UCSD-AML1 (cell line): ENCODE measurements around the gene FIG4.
"Not testable (repeated sequence)": the region's sequence is repeated elsewhere in the genome, so short reads cannot be mapped to it uniquely, and the experiment has no call there.

Source experiments
- DNase-seq: peaks from one replicate; lab custom pipeline; 2025; ENCODE audit not compliant: unreplicated experiment; lab: John Stamatoyannopoulos, UW

The FIG4 gene

GRCh38 chr6:109759098-109759955, 68.2 kb downstream of the FIG4 start:
- no peak for DNase-seq

- no peak for DNase-seq
These were observed 69.1 kb downstream of the FIG4 start for GRCh38 chr6:109760208-109760607.

- no peak for DNase-seq
These were observed 71.1 kb downstream of the FIG4 start for GRCh38 chr6:109762166-109762565.

- DNase-seq, result no peak
These were observed 71.8 kb downstream of the FIG4 start for GRCh38 chr6:109762769-109763441.

- DNase-seq, result no peak
These were observed 75.1 kb downstream of the FIG4 start for GRCh38 chr6:109766167-109766566.

GRCh38 chr6:109767961-109768360, 76.9 kb downstream of the FIG4 start:
- no peak for DNase-seq

- DNase-seq, result no peak
These were observed 77.4 kb downstream of the FIG4 start for GRCh38 chr6:109768485-109768884.

GRCh38 chr6:109769213-109769612, 78.1 kb downstream of the FIG4 start:
- DNase-seq, result no peak

GRCh38 chr6:109770047-109770446, 79.0 kb downstream of the FIG4 start:
- no peak for DNase-seq

GRCh38 chr6:109770779-109771178, 79.7 kb downstream of the FIG4 start:
- DNase-seq, result no peak

GRCh38 chr6:109771939-109772755, 81.1 kb downstream of the FIG4 start:
- not testable (repeated sequence) for DNase-seq

GRCh38 chr6:109772883-109773431, 81.9 kb downstream of the FIG4 start:
- DNase-seq, result no peak

GRCh38 chr6:109781001-109781400, 89.9 kb downstream of the FIG4 start:
- DNase-seq, result no peak

GRCh38 chr6:109782491-109782999, 91.4 kb downstream of the FIG4 start:
- no peak for DNase-seq

- DNase-seq, result no peak
These were observed 92.3 kb downstream of the FIG4 start for GRCh38 chr6:109783250-109783986.

GRCh38 chr6:109787312-109787711, 96.2 kb downstream of the FIG4 start:
- no peak for DNase-seq

- no peak for DNase-seq
These were observed 97.6 kb downstream of the FIG4 start for GRCh38 chr6:109788687-109789086.

GRCh38 chr6:109790131-109790530, 99.0 kb downstream of the FIG4 start:
- DNase-seq, result no peak

GRCh38 chr6:109791301-109791700, 100.2 kb downstream of the FIG4 start:
- no peak for DNase-seq

GRCh38 chr6:109793021-109793420, 101.9 kb downstream of the FIG4 start:
- DNase-seq, result no peak
